Epithelial cell of proximal tubule (primary cell): Measurements from ENCODE around the gene CLDN4. TPM values are rescaled to one million over a fixed set of nuclear protein-coding genes. Genes with fewer than 3 reads are reported as not detected.

Experiments
- DNase-seq: peaks from one replicate; pipeline ENCODE4 v3.0.0-alpha.2; 2011; ENCODE audit warnings: low read depth
- H3K4me3 ChIP-seq: 2 replicates; pipeline ENCODE4 v1.5.1; 2011; ENCODE audit warnings: low read depth, mild to moderate bottlenecking, low read length
- CTCF ChIP-seq: conservative IDR thresholded peaks from 2 replicates; pipeline ENCODE4 v1.5.1; 2012; ENCODE audit warnings: low read depth, mild to moderate bottlenecking, low read length
- total RNA-seq: library from RNA; depleted of rRNA; stranded (reverse); fragments of >200 nt; gene quantifications from 2 replicates; pipeline ENCODE4 v1.2.3, GENCODE V29; 2015

Gene CLDN4
- total RNA-seq, 1 donor from 2014 or later: 503 TPM

GRCh38 chr7:73880755-73881328 lies 50.0 kb downstream of the CLDN4 start:
- DNase-seq: no peak
- H3K4me3 ChIP-seq: no peak overlapping the region
- no peak for TF ChIP-seq CTCF

- H3K4me3 ChIP-seq: no peak overlapping the region
- TF ChIP-seq CTCF: no peak
- DNase-seq: no peak
These were observed 50.7 kb downstream of the CLDN4 start for GRCh38 chr7:73881352-73882046.

- no peak overlapping the region for H3K4me3 ChIP-seq
- no peak for TF ChIP-seq CTCF
- no peak for DNase-seq
These were observed 51.2 kb downstream of the CLDN4 start for GRCh38 chr7:73882047-73882402.

Other genes with a start within 250 kb of the CLDN4 start
- gene MLXIPL, start 206.5 kb upstream of the CLDN4 start, total RNA-seq: not detected in 2 replicates
- gene VPS37D, start 163.2 kb upstream of the CLDN4 start, total RNA-seq: 4.1 and 12.2 TPM in 2 replicates
- gene DNAJC30, start 147.5 kb upstream of the CLDN4 start, total RNA-seq: 2.7 and 6.1 TPM in 2 replicates
- gene BUD23, start 147.4 kb upstream of the CLDN4 start, total RNA-seq: 65.2 and 87.1 TPM in 2 replicates
- gene STX1A, start 111.3 kb upstream of the CLDN4 start, total RNA-seq: 18.0 and 22.4 TPM in 2 replicates
- gene ABHD11, start 92.2 kb upstream of the CLDN4 start, total RNA-seq: 52.1 and 53.6 TPM in 2 replicates
- gene CLDN3, start 60.7 kb upstream of the CLDN4 start, total RNA-seq: 29.7 and 85.9 TPM in 2 replicates
- 8.4 and 13.7 TPM in 2 replicates for gene METTL27, start 11.5 kb downstream of the CLDN4 start, total RNA-seq
- not detected in 2 replicates for gene TMEM270, start 30.2 kb downstream of the CLDN4 start, total RNA-seq
- 0.12 TPM in 1 of 2 replicates, not detected in the other for gene ELN, start 197.2 kb downstream of the CLDN4 start, total RNA-seq